Superior temporal gyrus (tissue), 1 donor: ENCODE results near the gene AKR1A1.
"Not testable (repeated sequence)": the region's sequence is repeated elsewhere in the genome, so short reads cannot be mapped to it uniquely, and the experiment has no call there.

Experiments used
- DNase-seq: peaks from one replicate; pipeline ENCODE4 v3.0.0-alpha.2; 2016; ENCODE audit errors: extremely low spot score

Gene AKR1A1

GRCh38 chr1:45523516-45523915, 27.1 kb upstream of the AKR1A1 start:
- DNase-seq: not testable (repeated sequence)

GRCh38 chr1:45523975-45524374, 26.7 kb upstream of the AKR1A1 start:
- DNase-seq: not testable (repeated sequence)

- DNase-seq: no peak
Observed at GRCh38 chr1:45526135-45526644, 24.4 kb upstream of the AKR1A1 start.

GRCh38 chr1:45530632-45531135, 19.9 kb upstream of the AKR1A1 start:
- no peak for DNase-seq

GRCh38 chr1:45531873-45532272, 18.8 kb upstream of the AKR1A1 start:
- DNase-seq: no peak

GRCh38 chr1:45535988-45536766, 14.4 kb upstream of the AKR1A1 start:
- DNase-seq: no peak

- DNase-seq: no peak
Observed at GRCh38 chr1:45536886-45537285, 13.7 kb upstream of the AKR1A1 start.

GRCh38 chr1:45541193-45541592, 9.4 kb upstream of the AKR1A1 start:
- DNase-seq: no peak

- no peak for DNase-seq
Observed at GRCh38 chr1:45542591-45542990, 8.0 kb upstream of the AKR1A1 start.

- DNase-seq: no peak
Observed at GRCh38 chr1:45543581-45544417, 6.8 kb upstream of the AKR1A1 start.

GRCh38 chr1:45544530-45544929, 6.1 kb upstream of the AKR1A1 start:
- no peak for DNase-seq

GRCh38 chr1:45545019-45545493, 5.6 kb upstream of the AKR1A1 start:
- no peak for DNase-seq

- no peak for DNase-seq
Observed at GRCh38 chr1:45545553-45546310, 4.9 kb upstream of the AKR1A1 start.

GRCh38 chr1:45551684-45552083, 1.1 kb downstream of the AKR1A1 start:
- DNase-seq: no peak

- no peak for DNase-seq
Observed at GRCh38 chr1:45552331-45552730, 1.7 kb downstream of the AKR1A1 start.

GRCh38 chr1:45554198-45554597, 3.6 kb downstream of the AKR1A1 start:
- DNase-seq: no peak

- DNase-seq: no peak
Observed at GRCh38 chr1:45557422-45557944, 6.9 kb downstream of the AKR1A1 start.

GRCh38 chr1:45563843-45564242, 13.2 kb downstream of the AKR1A1 start:
- no peak for DNase-seq

GRCh38 chr1:45566722-45567121, 16.1 kb downstream of the AKR1A1 start:
- DNase-seq: no peak

GRCh38 chr1:45567911-45568310, 17.3 kb downstream of the AKR1A1 start:
- DNase-seq: no peak

- DNase-seq: no peak
Observed at GRCh38 chr1:45568421-45568820, 17.8 kb downstream of the AKR1A1 start.
